GM18867 (cell line): ENCODE results near the gene GOSR2.
"Not testable (repeated sequence)": the region's sequence is repeated elsewhere in the genome, so short reads cannot be mapped to it uniquely, and the experiment has no call there.

Source experiments
- ATAC-seq: cut with Tn5 transposase; IDR thresholded peaks from one replicate; pipeline ENCODE4 v1.9.1; 2021; ENCODE audit warnings: mild to moderate bottlenecking, moderate library complexity; ENCODE audit not compliant: unreplicated experiment

Gene GOSR2

GRCh38 chr17:46892192-46892703, 30.7 kb upstream of the GOSR2 start:
- no peak for ATAC-seq

- no peak for ATAC-seq
Measured at GRCh38 chr17:46894024-46894423, 28.9 kb upstream of the GOSR2 start.

GRCh38 chr17:46894476-46895151, 28.3 kb upstream of the GOSR2 start:
- ATAC-seq, result no peak

DNA sequence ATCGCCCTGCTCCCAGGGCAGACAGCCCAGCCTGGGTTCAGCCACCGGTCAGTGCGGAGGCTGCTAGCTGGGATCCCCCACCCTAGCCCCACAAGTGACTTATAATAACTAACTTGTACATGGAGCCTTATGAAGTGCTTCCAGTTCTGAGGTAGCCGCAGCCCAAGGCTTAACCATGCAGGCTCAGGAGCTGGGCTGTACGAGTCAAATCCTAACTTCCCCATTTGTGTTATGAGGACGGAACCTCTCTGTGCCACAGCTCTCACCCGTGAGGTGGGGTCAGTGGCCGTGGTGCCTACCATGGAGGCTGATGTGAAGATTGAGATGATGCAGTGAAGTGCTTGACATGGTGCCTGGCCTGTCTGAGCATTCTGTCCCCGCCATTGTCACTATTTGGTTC, 27.8 kb upstream of the GOSR2 start:
- no peak for ATAC-seq

- no peak for ATAC-seq
Measured at GRCh38 chr17:46896991-46897390, 26.0 kb upstream of the GOSR2 start.

- no peak for ATAC-seq
Measured at GRCh38 chr17:46898364-46898763, 24.6 kb upstream of the GOSR2 start.

DNA sequence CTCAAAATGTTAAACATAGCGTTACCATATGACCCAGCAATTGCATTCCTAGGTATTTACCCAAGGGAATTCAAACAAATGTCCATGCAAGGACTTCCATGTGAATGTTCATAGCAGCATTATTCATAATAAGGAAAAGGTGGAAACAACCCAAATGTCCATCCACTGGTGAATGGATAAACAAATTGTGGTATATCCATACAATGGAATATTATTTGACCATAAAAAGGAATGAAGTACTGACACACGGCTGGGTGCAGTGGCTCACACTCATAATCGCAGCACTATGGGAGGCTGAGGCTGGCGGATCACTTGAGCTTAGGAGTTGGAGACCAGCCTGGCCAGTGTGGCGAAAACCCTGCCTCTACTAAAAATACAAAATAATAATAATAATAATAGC, 24.1 kb upstream of the GOSR2 start:
- no peak for ATAC-seq

DNA sequence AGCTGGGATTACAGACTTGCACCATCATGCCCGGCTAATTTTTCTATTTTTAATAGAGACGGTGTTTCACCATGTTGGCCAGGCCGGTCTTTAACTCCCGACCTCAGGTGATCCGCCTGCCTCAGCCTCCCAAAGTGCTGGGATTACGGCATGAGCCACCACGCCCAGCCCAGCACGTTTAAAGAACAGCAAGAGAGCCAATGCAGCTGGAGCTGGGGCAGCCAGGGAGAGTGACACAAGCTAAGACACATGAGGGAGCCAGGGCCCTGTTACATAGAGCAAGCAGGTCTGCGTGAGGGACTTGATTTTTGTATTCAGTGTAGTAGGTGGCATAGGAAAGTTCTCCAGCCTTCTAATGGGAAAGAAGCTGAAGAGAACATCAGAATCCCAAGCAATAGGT, 21.7 kb upstream of the GOSR2 start:
- no peak for ATAC-seq

DNA sequence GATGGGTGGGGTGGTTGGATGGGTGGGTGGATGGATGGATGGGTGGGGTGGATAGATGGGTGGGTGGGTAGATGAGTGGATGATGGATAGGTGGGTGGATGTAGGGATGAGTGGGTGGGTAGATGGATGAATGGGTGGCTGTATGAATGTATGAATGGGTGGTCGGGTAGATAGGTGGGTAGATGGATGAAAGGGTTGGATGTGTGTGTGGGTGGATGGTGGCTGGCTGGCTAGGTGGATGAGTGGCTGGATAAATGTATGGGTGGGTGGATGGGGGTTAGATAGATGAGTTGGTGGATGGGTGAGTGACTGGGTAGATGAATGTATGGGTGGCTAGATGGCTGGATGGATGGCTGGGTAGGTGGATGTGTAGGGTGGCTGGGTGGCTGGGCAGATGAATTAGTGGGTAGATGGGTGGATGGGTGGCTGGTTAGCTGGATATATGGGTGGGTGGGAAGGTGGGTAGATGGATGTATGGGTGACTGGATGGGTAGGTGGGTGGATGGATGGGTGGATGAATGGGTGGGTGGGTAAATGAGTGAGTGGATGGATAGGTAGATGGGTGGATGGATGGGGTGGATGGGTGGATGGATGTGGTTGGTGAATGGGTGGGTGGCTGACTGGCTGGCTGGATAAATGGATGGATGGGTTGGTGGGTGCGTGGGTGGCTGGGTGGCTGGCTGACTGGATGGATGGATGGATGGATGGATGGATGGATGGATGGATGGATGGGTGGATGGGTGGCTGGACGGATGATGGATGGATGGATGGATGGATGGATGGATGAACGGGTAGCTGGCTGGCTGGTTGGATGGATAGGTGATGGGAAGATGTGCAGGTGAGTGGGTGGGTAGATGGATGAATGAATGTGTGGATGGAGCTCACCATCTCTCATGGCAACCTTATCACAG, 18.9 kb upstream of the GOSR2 start:
- ATAC-seq, result no peak

GRCh38 chr17:46908068-46908737, 14.8 kb upstream of the GOSR2 start:
- ATAC-seq, result no peak

DNA sequence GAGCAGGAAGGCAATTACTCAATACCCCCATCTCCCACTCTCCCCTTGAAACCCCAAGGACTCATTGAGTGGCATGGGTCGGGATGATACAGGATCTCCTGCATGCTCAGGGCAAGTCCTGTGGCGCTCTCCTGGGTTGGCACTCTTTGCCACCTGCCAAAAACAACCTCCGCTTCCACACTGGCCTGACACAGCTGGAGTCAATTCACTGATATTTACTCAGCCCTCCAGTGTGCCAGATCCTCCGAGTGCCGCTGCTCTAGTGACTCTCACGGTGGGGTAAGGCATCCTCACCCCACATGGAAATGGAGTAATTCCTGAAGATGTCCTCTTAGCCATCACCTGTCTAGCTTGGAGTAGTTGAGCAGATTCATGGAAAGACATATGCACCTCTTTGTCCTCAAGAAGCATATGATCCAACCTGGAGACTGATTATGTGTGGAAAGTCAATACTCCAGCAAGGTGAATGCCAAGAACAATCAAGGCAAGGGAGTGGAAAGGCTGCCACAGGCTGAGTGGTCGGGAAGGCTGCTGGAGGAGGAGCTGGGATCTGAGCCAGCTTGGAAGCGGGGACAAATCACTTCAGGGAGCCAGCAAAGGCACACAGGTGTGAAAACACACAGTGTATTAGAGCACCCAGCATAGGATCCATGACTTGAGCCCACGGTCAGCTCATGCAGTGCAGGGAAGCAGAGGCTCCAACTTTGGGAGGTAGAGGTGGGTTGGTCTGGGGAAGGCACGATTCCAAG, 12.6 kb upstream of the GOSR2 start:
- ATAC-seq, result no peak

GRCh38 chr17:46911311-46911710, 11.6 kb upstream of the GOSR2 start:
- no peak for ATAC-seq

DNA sequence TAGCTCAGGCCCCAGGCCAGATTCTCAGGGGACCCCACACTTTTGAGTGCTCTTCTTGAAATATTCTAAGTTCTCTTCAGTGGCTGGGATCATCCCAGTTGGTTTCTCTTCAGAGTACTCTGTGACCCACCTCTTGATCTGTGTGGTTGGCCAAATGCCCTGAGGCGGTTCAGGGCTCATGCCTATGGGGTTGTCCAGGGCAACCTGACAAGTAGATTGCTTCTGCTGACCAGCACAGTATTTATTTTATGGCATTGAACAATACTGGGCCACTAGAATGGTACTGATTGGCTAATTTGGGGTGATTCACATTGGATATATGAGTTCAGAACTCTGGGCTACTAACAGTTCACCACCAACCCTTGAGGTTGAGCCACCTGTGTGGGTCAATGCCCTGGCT, 7.4 kb upstream of the GOSR2 start:
- ATAC-seq, result no peak

GRCh38 chr17:46916211-46916610, 6.7 kb upstream of the GOSR2 start:
- ATAC-seq, result no peak

- no peak for ATAC-seq
Measured at GRCh38 chr17:46916623-46917022, 6.3 kb upstream of the GOSR2 start.

GRCh38 chr17:46917041-46917440, 5.9 kb upstream of the GOSR2 start:
- ATAC-seq, result no peak

GRCh38 chr17:46917516-46917915, 5.4 kb upstream of the GOSR2 start:
- no peak for ATAC-seq

- not testable (repeated sequence) for ATAC-seq
Measured at GRCh38 chr17:46921962-46922361, 998 bp upstream of the GOSR2 start.

DNA sequence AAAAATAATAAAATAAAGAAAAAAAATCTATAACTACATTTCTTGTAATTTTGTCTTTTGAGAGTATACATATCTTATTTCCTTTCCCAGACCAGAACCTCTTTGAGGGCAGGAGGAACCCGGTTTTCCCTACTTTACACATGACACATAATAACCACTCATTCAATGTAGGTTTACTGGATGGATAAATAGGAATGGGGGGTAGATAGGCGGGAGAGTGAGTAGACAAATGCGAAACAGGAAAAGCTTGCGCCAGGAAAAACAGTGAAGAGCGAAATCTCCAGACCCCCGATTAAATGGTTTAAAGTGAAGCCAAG, 515 bp upstream of the GOSR2 start:
- ATAC-seq, result no peak

DNA sequence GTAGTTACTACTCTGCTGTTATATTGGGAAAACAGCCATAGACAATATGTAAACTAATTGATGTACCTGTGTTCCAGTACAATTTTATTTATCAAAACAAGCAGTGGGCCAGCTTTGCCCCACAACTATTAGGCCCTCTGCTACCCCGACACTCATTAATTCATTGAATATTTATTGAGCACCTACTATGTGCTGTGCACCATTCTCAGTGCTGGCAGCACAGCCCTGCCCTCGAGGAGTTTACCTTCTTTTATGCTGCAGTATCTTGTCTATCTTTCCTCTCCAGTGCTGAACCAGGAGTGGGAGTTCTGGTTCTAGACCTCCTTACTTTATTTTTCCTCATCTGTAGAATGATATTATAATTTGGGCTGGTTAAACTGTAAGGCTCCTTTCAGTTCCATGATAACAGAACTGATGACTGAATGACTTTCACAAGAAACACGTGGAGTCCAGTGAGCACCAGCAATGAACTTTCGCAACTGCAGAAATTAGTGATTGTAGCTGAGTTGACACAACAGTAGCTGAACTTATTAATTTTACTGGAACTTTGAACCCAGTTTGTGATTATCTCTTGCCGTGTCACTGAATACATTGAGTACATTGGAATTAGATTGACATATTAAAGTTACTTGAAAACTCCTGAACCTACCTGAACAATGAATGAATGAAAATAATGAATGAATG, 2.4 kb downstream of the GOSR2 start:
- ATAC-seq, result no peak
